ENCODE measurements around the gene SORCS1. TPM values are rescaled to one million over a fixed set of nuclear protein-coding genes. Genes with fewer than 3 reads are reported as not detected.

The SORCS1 gene
- total RNA-seq, 1 experiment from 2014 or later: 1.7 TPM

DNA sequence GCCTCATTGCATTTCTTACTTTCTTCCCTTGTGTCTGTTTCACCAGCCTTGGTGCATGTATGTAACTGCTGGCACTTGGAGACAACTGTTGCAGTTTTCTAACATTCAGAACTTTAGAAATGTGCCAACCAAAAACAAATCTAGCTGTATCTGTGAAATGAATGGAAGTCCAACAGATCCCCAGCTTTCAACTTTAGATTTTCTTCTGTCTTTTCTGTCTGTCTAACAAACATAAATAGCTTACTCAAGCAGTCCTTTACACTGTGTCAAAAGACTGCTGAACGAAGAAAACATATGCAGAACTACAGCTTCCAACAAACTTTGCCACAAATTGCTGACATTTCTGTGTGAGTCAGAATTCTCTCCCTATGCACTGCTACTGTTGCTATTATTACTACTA lies 30.9 kb downstream of the SORCS1 start:
- Mint-ChIP-seq H3K27me3 (ENCODE audit: low read depth) (no peaks in the 10 kb centered on the region), H3K4me1 (peaks cover 10 to 14% of the 10 kb centered on the region in 2 experiments), H3K27ac (no peak overlapping the region), H3K9me3 (no peaks in the 10 kb centered on the region), H3K4me3 (no peak overlapping the region), H3K36me3 (ENCODE audit: insufficient read depth in 1 of 3, low read depth in 3 of 3) (no peaks in the 10 kb centered on the region)
- Histone ChIP-seq H3K27ac (ENCODE audit: insufficient read length, low read depth, low read length) (no peak overlapping the region), H3K56ac (ENCODE audit: insufficient read length, low read depth, low read length) (no peak overlapping the region), H2AFZ (ENCODE audit: low read length) (no peak overlapping the region), H3K23ac (ENCODE audit: insufficient read length, low read depth, low read length) (no peak overlapping the region), H2BK15ac (ENCODE audit: low read depth, low read length) (no peak overlapping the region), H3K23me2 (ENCODE audit: insufficient read length, low read depth, low read length, poor library complexity, severe bottlenecking) (no peaks in the 10 kb centered on the region), H3K14ac (ENCODE audit: insufficient read depth, low read length) (no peak overlapping the region), H2BK20ac (ENCODE audit: low read depth, low read length, poor library complexity, severe bottlenecking) (no peak overlapping the region), H2BK12ac (ENCODE audit: insufficient read length, low read depth, low read length) (no peak overlapping the region), H3K79me1 (ENCODE audit: insufficient read depth, low read depth, low read length, poor library complexity, severe bottlenecking) (no peaks in the 10 kb centered on the region), H4K5ac (ENCODE audit: insufficient read length, low read depth, low read length) (no peak overlapping the region), H3K9me3 (ENCODE audit: control insufficient read depth, low read depth, low read length) (no peaks in the 10 kb centered on the region), H3K18ac (ENCODE audit: insufficient read length, low read depth, low read length) (no peak overlapping the region), H3K79me2 (ENCODE audit: insufficient read depth, low read length) (no peaks in the 10 kb centered on the region), H3K9ac (ENCODE audit: extremely low read depth, insufficient read length, low read length) (no peak overlapping the region), H3K27me3 (ENCODE audit: insufficient read depth, low read length) (no peaks in the 10 kb centered on the region), H2BK5ac (ENCODE audit: insufficient read length, low read length) (no peak overlapping the region), H3K4me2 (ENCODE audit: insufficient read depth, insufficient read length, low read length) (no peak overlapping the region), H3K4ac (ENCODE audit: low read depth, low read length) (no peak overlapping the region), H4K8ac (replicated peaks; ENCODE audit: insufficient read length, low read depth, low read length) (no peak overlapping the region), H2BK120ac (ENCODE audit: low read depth, low read length, poor library complexity, severe bottlenecking) (no peak overlapping the region), H4K20me1 (ENCODE audit: control insufficient read depth, insufficient read depth, insufficient read length) (no peaks in the 10 kb centered on the region), H3K4me1 (ENCODE audit: insufficient read depth, low read length) (no peaks in the 10 kb centered on the region), H3T11ph (ENCODE audit: low read length) (no peak overlapping the region), H2AK5ac (ENCODE audit: insufficient read length, low read length) (no peak overlapping the region), H4K91ac (ENCODE audit: insufficient read length, low read depth, low read length) (no peak overlapping the region)
- WGBS (ENCODE audit: extremely low coverage, insufficient read length, low lambda C conversion rate): no CpG with 5 or more reads among the region's 1 CpG
- TF ChIP-seq CTCF (conservative IDR thresholded peaks at IDR 0.05): no peak
- no peak for DNase-seq

Data from H9 (cell line).